Activated CD8-positive, alpha-beta memory T cell treated with anti-CD3 and anti-CD28 coated beads for 24 hours (primary cell): ENCODE results near the gene PLOD2.

Experiments
- DNase-seq: peaks from one replicate; pipeline ENCODE4 v3.0.0-alpha.2; 2020

The PLOD2 gene

DNA sequence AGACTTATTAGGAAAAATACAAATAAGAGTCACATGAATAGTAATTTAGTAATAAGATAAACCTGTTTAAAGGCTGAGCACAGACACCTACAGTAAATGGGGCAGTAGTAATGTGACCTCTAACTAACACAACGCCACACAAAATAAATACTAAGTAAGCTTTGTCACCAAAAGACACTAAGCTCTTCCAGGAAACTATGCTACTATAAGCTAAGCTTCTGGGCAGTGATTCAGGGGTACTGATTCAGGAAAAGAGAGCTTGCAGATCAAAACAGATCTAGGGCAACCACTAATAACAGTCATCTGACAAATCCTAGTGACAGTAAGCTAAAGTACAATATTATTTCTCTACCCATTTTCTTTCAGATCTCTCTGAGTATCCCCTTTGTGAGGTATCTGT is 68.8 kb downstream of the PLOD2 start:
- DNase-seq = no peak

DNA sequence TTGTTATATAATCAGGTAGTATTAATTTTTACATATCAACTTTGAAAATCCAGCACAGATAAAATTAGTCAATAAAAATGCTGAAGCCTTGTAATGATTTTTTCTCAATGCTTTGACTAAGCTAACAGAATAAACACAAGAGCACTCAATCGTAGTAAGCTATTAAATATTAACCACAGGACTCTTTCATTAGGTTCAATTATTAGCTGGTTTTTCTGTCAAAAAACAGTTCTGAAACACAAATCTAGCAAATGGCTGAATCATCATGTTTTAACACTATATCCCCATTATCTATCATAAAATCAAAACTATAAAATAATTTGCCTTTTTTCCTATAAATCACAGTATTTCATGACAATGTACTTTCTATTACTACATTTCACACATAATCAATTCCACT is 69.6 kb downstream of the PLOD2 start:
- no peak for DNase-seq

DNA sequence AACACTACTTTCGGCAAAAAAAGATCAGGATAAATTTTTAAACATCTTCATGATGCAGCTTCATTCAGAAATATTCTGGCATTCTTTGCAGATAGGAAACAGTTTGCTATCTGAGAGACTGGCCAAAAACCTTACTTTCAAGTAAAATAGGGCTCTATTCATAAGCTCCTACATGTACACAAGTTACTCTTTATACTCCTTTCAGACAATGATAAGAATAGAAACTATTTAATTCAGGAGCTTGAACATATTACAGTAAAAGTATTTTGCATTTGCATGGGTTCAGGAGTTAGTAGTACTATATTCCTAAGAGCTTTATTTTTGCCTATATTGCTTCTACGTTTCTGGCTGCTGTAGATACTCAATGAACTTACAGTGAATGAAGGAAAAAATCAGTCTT is 70.5 kb downstream of the PLOD2 start:
- no peak for DNase-seq

DNA sequence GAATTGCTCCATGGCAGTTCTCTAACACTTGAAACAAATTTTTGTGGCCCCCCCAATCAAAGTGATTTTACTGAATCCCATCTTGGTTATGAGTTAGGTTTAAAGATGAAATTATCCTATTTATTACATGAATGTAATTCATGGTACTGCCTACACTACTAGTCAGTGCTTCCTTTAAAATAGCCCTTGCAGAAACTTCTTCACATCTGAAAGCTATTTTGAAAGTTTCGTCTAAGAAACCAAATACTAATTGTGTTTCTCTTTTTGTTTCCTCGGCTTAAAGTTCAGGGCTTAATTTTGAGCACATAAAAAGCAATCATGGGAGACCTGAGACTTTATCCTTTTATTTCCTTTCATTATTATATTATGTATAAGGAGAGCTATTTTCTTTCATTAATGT is 72.1 kb downstream of the PLOD2 start:
- DNase-seq = no peak

DNA sequence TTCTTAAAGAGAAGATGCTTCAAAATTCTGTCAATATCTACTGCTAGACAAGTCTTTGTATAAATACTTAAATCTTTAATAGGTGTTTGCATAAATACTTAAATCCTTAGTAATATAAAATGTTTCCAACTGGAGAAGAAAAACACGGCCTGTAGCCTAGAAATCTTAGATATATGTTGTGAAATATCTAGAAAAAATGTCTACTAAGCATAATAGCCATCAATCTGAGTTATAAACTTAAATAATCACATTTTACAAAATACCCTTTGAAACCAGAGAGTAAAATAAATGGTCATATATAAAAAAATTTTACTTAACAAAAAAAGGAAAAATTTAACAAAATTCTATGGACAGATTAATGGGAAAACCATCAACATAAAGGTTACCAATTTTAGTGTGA is 73.9 kb downstream of the PLOD2 start:
- no peak for DNase-seq

DNA sequence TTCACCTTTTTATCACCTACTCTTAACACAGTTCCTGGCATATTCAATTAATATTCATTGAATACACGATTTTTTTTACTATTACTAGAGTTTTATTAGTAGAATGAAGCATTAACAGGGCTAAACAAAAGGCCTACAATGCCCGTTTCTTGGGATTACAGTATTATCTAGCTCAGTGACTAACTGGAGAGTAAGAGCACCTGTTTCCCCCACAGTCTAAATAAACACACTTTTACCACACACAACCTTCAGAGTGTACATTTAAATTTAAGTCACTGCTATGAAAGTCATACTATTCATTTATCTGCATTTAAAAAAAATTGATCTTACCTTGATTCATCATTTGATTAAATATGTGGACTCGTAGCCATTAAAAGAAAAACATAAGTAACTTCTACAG is 74.8 kb downstream of the PLOD2 start:
- no peak for DNase-seq

DNA sequence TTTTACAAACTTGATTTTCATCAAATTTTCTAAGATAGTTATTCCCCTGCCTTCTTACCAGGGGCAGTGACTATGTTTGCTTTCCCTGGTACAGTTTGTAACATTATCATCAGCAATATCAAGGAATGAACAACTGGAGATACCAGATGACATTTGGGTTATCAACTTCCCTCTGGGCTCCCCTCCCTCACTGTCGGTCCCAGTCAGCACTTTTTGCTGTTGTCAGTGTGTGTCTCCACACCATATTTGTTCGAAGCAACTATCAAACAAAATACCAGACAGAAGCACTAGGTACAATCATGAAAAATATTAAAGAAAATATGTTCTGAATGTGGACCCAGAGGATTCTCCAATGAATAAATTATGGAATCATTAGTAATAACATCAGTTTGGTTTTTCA is 75.3 kb downstream of the PLOD2 start:
- DNase-seq = no peak

DNA sequence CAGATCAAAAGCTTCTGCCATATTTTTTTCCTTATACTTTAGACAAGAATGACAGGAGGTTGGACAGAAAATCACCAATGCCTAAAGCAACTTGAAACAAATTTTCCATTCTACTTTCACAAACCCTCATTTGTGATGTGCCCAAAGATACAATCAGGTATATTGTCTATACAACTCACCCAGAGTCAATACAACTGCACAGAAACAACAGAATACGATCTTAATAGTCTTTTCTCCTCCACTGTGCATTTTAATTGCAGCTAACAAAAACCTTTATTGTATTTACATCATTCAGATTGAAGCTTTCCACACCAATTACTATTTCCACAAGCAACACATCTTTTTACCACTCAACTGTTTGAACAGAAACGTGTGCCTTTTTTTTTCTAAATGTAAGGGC is 80.4 kb downstream of the PLOD2 start:
- DNase-seq = no peak

DNA sequence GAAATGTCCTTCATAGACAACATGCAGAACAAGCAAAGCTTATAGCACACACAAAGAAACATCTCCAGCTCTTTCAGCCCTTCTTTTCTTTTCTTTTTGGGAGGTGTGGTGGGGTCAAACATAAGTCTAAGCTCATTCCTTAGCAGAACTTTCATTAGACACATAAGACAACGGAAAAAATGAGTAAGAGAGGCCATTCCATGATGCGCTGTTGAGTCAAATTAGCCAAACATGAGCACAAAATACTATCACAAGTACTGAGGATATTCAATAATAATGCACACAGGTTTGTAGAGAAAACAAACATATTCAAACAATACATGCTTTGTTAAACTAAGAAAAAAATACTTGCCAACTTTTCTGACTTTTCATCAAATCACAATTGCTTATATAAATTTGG is 83.0 kb downstream of the PLOD2 start:
- no peak for DNase-seq

DNA sequence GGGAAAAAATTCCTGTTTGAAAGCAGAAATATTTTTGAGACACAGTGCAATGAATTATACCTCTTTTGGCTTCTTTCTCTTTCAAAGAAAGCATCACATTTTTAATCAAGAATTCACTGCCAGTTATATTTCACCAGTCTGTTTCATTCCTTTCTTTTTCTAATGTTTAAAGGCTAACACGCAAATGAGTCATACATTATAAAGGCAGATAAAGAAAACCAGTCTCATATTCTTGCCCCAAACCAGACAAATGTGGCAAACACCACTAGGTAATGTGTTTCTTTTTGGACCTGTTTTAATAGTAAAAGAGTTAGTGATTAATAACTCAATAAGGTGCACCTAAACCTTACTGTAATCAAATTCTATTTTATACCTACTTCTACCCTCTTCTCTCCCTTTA is 83.8 kb downstream of the PLOD2 start:
- no peak for DNase-seq

DNA sequence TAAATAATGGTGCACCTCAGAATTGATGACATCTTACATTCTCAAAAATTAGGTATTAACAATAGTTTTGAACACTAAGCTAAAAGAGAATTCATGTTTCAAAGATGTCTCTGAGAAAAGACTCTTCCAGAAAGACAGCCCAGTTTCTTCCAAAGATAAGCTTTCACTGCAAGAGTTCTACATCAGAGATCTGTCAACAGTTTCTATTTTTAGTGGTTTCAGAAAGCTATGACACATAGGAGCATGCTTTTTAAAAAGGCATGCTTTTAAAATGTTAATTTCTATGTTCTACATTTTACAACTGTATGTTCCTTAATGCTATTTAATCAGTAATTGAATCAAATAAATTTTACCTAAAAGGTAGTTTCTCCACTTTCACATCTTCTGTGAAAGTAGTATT is 88.2 kb downstream of the PLOD2 start:
- no peak for DNase-seq

DNA sequence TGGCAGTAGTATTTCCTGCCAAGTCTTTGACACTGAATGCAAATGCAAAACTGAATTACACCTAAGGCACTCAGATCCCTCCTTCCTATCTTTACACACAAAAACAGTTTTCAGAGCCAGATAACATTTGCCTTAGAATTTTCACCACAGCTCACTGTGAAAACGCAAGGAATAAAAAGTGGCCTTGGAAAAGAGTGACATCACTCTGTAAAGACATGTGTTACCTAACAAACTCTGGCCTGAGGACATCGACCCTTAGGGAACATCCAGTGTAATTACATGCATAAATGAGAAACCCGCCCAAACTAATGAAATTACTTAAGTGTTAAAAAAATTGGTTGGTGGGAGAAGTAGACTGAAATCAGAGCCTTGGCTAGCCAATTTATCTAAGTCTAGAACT is 88.9 kb downstream of the PLOD2 start:
- no peak for DNase-seq

DNA sequence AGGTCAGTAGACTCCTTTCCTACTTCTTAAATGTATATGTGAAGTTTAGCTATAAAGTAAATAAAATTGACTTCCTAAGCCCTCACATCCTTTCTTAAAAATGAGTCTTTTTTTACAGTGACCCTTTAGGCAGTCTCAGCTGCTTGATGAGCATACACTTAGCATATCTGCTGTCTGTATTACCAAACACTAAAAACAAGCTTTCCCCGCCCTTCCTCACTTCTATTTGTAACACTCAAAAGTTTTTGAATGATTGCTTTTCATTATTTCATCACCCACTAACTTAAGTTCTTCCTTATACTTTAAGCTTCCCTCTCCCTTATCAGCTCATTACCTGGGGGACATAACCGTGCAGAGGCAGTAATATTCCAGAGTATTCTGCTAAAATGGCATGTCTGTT is 89.4 kb downstream of the PLOD2 start:
- no peak for DNase-seq

DNA sequence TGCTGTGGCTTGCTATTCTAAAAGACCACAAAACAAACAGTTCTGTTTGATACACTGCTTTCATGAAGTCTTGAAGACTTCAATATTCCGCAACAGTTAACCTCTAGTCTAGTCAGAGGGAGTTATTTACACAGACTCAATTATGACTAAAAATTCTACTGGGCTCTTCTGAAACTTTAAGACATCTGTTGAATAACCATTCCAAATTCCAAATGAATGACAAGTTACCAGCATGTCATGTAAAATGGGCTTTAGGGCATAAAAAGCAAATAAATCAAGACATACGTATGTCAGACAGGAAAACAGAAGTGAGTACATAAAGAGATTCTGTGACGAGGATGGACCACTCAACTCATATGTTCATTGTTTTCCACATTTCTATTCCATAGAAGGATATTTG is 93.9 kb downstream of the PLOD2 start:
- DNase-seq = no peak

DNA sequence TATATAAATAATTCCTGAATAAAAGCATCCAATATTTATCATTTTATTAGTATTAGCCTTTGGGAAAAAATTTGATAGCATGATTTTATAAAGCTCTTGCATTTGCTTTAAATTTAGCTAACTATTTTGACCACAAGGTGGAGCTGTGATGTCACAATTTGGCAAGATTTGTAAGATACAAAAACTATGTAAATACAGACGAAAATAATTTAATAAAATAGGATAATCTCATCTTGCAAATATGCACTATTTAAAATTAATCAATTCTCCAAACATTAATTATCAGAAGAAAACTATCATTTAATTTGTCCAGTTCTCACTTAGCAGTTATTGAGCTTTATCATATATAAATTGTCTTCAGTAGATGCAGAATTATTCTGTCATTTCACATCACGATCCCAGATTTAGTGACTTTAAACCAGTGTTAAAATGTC is 95.4 kb downstream of the PLOD2 start:
- no peak for DNase-seq

DNA sequence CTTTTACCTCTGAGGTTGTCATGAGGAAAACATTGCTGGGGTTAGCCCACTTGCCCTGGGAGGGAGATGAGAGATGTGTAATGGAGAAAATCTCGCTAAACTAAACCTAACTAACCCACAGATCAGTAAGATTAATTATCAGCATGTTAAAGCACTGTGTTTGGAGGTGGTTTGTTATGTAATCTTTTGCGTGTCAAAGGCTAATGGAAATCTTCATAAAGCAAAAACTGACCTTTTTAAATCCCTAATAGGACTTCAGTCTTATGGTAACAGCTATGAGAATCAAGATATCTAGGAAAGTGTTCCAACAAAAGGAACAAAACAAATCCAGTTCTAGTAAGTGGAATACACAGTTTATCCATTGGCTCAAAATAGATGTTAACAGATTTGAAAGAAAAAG is 102.7 kb downstream of the PLOD2 start:
- DNase-seq = no peak

DNA sequence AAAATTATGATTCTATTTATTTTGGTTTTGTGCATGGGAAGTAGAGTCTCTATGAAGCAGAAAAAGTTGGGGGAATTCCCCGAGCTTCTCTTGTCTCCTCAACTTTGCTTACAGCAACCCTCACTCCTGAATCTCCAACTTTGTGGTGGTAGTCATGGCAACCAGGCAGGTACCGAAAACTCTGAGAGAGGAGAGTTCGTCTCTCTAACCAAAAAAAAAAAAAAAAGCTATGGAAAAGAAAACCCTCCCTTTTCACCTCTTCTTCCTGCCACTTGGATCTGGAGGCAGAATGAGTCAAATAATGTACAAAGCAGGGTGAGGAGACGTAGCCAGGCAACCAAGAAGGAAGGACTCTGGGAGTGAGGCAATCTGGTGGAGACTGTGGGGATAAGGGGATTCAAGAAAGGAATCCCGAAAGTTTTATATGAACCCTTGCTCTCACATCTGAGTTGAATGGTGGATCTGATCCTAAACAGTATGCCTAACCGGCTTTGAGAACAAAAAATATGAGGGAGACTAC is 108.1 kb downstream of the PLOD2 start:
- DNase-seq = no peak

DNA sequence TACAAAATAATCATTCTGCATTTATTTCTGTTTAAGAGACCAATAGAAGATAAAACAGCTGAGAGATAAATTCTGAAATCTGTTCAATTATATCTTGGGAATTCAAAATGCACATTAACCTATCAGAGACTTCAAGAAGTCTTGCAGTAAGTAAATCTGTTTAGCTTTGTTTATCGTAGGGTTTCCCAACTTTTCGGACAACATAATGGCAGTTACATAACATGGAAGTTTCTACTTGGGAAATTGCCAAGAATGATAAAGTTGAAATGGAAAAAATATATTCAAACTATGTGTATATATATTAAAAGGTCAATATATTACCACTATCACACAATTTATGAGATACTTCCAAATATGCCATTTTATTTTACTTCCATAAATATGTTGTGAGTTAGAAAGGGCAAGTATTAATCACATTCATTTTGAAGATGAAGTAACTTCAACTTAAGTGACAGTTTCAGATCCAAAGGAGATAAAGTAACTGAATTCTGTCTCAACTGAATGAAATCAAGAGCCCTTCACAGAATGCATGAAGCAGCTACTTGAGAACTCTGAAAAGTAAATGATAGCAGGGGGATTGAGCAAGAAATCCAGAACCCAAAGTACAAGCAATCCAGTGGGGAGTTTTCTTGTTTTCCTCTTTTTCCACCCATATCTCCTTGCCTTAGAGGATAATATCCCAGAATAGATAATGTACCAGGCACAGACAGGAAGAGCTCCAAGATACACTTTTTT is 108.8 kb downstream of the PLOD2 start:
- DNase-seq = no peak

DNA sequence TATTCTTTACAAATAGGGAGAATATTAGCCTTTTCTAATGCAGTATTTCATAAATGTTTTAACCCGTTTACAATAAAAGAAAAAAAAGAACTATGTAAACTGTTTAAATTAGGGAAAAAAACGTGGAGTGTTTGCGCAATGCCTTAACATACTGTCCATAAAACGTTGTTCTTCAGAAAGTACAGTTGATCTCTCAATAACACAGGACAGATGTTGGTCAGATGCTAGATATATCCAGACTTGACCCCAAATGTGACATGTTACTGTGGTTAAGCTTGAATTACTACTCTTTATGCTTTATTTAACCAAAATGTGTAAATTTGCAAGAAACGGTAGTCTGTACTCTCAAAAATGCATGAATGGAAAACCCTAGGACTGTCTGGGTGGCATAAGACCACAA is 110.3 kb downstream of the PLOD2 start:
- DNase-seq = no peak

DNA sequence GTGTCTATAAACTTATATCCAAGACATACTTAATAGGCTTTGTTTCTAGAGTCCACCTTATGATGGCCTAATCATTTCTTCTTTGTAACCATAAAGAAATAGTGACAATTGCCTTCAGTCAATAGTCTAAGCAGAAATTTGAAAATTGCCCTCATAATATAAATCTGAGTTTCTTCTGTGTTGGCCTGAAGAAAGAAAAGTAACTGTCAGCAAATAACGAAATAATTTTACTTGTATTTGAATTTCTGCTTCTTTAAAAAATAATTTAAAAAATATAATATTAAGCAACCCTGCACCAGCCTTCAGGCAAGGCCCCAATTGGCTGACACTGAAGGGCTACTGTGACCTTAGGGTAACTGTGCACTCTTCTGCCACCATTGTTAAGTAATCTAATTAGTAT is 113.5 kb downstream of the PLOD2 start:
- DNase-seq = no peak

DNA sequence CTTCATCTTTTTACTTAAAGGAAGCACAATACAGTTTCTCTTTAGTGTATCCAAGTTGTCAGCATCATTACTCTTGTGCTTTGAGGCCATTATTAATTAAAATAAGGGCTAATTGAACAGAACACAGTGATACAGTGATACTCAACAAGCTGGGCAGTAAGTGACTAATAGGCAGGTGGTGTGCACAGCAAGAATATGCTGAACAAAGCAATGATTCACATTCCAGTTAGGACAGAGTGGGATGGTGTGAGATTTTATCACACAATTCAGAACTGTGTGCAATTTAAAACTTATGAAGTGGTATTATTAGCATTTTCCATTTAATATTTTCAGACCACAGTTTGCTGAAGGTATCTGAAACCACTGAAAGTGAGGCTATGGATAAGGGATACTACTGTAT is 116.9 kb downstream of the PLOD2 start:
- DNase-seq = no peak

DNA sequence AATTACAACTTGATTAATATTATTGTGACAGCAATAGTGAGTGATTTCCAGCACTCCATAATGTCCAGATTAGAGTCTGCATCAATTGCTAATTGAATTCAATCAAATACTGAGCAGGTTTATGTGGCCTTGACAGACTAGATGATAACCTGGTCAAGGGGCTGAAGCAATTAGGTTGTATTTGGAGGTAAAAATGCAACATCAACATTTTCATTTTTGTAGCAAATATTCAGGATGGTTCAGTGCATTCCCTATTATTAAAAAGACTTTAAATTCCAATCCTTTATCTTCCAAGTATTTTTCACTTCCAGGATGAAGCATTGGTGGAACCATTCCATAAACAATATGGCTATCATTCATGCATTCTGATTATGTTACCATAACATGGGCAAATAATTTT is 120.4 kb downstream of the PLOD2 start:
- DNase-seq = no peak

DNA sequence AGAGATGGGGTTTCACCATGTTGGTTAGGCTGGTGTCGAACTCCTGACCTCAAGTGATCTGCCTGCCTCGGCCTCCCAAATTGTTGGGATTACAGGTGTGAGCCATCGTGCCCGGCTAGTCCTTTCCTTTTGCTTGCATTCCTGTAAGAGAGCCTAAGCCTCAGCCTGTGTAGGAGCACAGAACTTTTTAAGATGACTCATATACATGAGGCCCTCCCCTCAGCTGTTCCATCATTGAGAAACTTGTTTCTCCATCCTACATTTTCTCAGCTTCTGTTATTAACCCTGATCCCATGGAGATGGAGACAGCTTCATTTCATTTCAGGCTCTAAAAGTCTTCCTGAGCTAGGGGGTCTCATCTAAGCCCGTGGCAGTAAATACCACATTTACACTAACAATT is 123.3 kb downstream of the PLOD2 start:
- DNase-seq = no peak

DNA sequence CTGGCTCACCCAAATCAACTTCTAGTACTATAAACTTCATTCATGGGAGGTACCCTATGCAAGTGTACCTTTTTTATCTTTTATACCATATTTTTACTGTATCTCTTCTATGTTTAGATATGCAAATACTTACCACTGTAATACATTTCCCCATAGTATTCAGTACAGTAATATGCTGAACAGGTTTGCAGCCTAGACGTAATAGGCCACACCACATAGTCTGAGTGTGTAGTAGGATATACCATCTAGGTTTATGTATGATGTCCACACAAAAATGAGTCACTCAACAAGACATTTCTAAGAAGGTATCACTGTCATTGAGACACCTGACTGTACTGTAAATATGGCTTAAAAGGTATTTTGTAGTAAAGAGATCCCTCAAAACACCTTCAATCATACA is 124.7 kb downstream of the PLOD2 start:
- no peak for DNase-seq

DNA sequence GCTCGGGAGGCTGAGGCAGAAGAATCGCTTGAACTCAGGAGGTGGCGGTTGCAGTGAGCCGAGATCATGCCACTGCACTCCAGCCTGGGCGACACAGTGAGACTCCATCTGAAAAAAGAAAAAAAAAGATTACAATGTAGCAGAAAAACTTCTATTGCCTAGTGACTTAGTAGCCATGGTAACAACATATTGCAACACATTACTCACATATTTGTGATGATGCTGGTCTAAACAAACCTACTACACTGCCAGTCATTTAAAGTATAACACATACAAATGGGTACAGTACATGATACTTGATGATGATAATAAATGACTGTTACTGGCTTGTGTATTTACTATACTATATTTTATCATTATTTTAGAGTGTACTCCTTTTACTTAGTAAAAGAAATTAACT is 125.6 kb downstream of the PLOD2 start:
- DNase-seq = no peak
